Stimulated activated naive CD8-positive, alpha-beta T cell treated with anti-CD3 and anti-CD28 coated beads, Interleukin-15, Interleukin-2, amounts not matched to agents 100 U/mL and 50 U/mL, for 24 hours (primary cell): Measurements from ENCODE around the gene LAMA3.

ENCODE experiments used
- ATAC-seq: fragments of 150-1000 bp; cut with Tn5 transposase; one replicate; pipeline ENCODE4 v1.10.0; 2021
- DNase-seq: peaks from one replicate; pipeline ENCODE4 v3.0.0; 2021

The LAMA3 gene

GRCh38 chr18:23938043-23938756 lies 248.9 kb downstream of the LAMA3 start:
- ATAC-seq (no peak), DNase-seq (no peak)

- DNase-seq (no peak), ATAC-seq (no peak)
These were observed 249.7 kb downstream of the LAMA3 start for GRCh38 chr18:23938901-23939341.

- no peak for DNase-seq
- ATAC-seq = no peak
These were observed 250.1 kb downstream of the LAMA3 start for GRCh38 chr18:23939366-23939765.

GRCh38 chr18:23939896-23940295 lies 250.6 kb downstream of the LAMA3 start:
- DNase-seq = no peak
- no peak for ATAC-seq

GRCh38 chr18:23941791-23942190 lies 252.5 kb downstream of the LAMA3 start:
- DNase-seq (no peak), ATAC-seq (no peak)

- ATAC-seq (peak; percentile 88), DNase-seq (no peak)
These were observed 253.9 kb downstream of the LAMA3 start for GRCh38 chr18:23943104-23943503.

GRCh38 chr18:23943903-23944624 lies 254.8 kb downstream of the LAMA3 start:
- ATAC-seq (no peak), DNase-seq (no peak)

GRCh38 chr18:23945416-23946079 lies 256.3 kb downstream of the LAMA3 start:
- DNase-seq (no peak), ATAC-seq (no peak)

- no peak for DNase-seq
- ATAC-seq = no peak
These were observed 260.6 kb downstream of the LAMA3 start for GRCh38 chr18:23949863-23950262.

GRCh38 chr18:23950644-23951043 lies 261.4 kb downstream of the LAMA3 start:
- no peak for ATAC-seq
- no peak for DNase-seq

GRCh38 chr18:23951206-23951605 lies 262.0 kb downstream of the LAMA3 start:
- no peak for DNase-seq
- no peak for ATAC-seq

GRCh38 chr18:23953984-23954383 lies 264.7 kb downstream of the LAMA3 start:
- ATAC-seq (no peak), DNase-seq (no peak)

- DNase-seq (no peak), ATAC-seq (no peak)
These were observed 267.2 kb downstream of the LAMA3 start for GRCh38 chr18:23956483-23956882.

- ATAC-seq = no peak
- no peak for DNase-seq
These were observed 268.8 kb downstream of the LAMA3 start for GRCh38 chr18:23958036-23958435.

GRCh38 chr18:23963443-23964165 lies 274.4 kb downstream of the LAMA3 start:
- DNase-seq (no peak), ATAC-seq (no peak)

- DNase-seq (peak; percentile 66), ATAC-seq (peak; percentile 72)
These were observed 275.3 kb downstream of the LAMA3 start for GRCh38 chr18:23964282-23965238.

GRCh38 chr18:23966909-23967308 lies 277.7 kb downstream of the LAMA3 start:
- no peak for DNase-seq
- no peak for ATAC-seq

- peak; percentile 59 for ATAC-seq
- DNase-seq = peak; percentile 53
These were observed 278.3 kb downstream of the LAMA3 start for GRCh38 chr18:23967321-23968089.

- ATAC-seq (no peak), DNase-seq (no peak)
These were observed 279.7 kb downstream of the LAMA3 start for GRCh38 chr18:23968638-23969604.
